Measurements from ENCODE around the gene SPATA16.

DNA sequence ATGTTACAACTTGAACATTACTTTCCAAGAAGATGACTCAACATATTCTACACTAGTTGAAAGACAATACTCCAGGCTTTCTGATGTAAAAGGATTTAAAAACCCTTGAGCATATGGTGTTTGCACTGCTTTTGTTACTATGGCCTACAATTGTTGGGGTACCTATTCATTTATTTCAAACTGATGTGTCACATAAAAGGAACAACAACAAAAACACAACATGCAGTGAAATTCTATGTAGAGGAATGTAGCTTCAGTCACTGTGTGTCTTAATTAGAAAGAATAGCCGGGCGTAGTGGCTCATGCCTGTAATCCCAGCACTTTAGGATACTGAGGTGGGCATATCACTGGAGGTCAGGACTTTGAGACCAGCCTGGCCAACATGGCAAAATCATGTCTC lies 1.6 kb downstream of the SPATA16 start:
- TF ChIP-seq POLR2A (IDR thresholded peaks at IDR 0.05): no peak
- TF ChIP-seq POLR2AphosphoS5 (IDR thresholded peaks at IDR 0.05): no peak
- TF ChIP-seq, protein P1, sequence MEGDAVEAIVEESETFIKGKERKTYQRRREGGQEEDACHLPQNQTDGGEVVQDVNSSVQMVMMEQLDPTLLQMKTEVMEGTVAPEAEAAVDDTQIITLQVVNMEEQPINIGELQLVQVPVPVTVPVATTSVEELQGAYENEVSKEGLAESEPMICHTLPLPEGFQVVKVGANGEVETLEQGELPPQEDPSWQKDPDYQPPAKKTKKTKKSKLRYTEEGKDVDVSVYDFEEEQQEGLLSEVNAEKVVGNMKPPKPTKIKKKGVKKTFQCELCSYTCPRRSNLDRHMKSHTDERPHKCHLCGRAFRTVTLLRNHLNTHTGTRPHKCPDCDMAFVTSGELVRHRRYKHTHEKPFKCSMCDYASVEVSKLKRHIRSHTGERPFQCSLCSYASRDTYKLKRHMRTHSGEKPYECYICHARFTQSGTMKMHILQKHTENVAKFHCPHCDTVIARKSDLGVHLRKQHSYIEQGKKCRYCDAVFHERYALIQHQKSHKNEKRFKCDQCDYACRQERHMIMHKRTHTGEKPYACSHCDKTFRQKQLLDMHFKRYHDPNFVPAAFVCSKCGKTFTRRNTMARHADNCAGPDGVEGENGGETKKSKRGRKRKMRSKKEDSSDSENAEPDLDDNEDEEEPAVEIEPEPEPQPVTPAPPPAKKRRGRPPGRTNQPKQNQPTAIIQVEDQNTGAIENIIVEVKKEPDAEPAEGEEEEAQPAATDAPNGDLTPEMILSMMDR (IDR thresholded peaks at IDR 0.05): no peak
- no peak for TF ChIP-seq EP300 (IDR thresholded peaks at IDR 0.05)
